ENCODE data around the gene AUTS2.

The AUTS2 gene

DNA sequence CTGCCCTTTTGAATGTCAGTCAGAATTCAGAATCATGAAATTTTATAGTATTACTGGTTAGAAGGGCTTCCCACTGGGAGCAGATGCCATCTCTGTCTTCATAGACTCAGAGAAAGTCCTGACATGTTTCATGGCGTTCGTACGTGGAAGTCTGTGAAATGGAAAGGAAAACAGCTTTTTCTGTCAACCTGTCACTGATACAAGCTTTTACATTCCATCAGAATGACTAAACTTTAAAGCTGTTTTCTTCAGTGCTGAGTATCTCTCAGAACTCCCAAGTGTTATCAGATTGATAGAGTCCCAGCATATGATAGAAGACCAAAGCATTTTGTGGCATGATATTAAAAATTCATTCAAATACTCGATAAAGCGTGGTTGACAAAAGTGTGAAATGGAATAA is 807.0 kb downstream of the AUTS2 start:
- Histone ChIP-seq H3K4me3 (ENCODE audit: low read length) (no peak overlapping the region), H4K8ac (ENCODE audit: low read depth, low read length) (no peak overlapping the region), H3K79me2 (ENCODE audit: control insufficient read depth, insufficient read depth, low read length) (no peaks in the 10 kb centered on the region), H3K9ac (ENCODE audit: low read length) (no peak overlapping the region), H3K4ac (ENCODE audit: low read depth, low read length) (no peak overlapping the region), H3K27ac (ENCODE audit: low read depth, low read length) (no peak overlapping the region), H3K4me2 (ENCODE audit: low read length) (no peak overlapping the region), H2BK5ac (ENCODE audit: low read length) (no peak overlapping the region), H3K36me3 (ENCODE audit: control insufficient read depth, insufficient read depth, low read length) (no peaks in the 10 kb centered on the region), H3K56ac (ENCODE audit: low read length) (no peak overlapping the region), H3K23ac (ENCODE audit: low read length) (no peak overlapping the region), H4K5ac (ENCODE audit: low read length) (no peak overlapping the region), H2BK15ac (replicated peaks; ENCODE audit: low read depth) (no peak overlapping the region), H3K79me1 (ENCODE audit: low read length) (no peaks in the 10 kb centered on the region), H3K4me1 (ENCODE audit: control insufficient read depth, low read depth, low read length) (peaks cover 2% of the 10 kb centered on the region), H3K27me3 (ENCODE audit: insufficient read depth, low read length, poor library complexity) (no peaks in the 10 kb centered on the region), H2BK120ac (ENCODE audit: low read depth, low read length) (no peak overlapping the region), H3K18ac (ENCODE audit: low read length) (no peak overlapping the region), H2AK5ac (ENCODE audit: low read length) (no peak overlapping the region)
- DNase-seq, result no peak
- no CpG with 5 or more reads among the region's 5 CpGs for WGBS (ENCODE audit: extremely low coverage, insufficient coverage, low lambda C conversion rate)

DNA sequence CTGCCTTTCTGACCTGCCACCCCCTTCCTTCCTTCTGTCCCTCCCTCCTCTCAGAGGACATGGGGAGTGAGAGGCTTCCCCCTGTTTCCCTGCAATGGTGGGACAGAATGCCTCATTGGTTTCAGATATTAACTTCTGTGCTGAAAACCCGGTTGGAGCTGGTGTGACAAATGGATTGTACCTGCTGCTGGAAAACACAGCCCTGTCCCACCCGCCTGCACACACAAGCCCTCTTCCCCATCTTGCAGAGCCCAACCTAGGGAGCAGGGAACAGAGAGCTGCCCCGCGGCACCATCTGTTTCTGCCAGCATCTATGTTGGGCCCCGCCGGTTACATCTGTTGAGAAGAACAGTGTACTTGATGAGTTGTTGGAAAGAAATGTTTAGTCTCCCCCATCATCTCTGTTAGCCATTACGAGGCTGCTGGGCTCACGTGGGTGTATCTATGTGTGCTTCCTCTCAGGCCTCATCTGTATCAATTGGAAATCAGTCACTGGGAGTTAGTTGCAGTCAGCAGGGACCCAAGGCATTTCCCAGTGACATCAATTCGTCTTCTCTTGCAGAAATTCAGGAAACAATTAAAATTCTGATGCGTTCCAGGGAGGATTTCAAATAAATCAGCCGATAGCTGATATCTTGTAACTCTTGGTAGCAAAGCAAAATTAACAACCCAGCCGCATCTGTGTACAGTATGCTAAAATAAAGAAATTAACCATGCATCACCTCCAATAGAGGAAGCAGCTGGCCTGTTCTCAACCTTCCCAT is 808.1 kb downstream of the AUTS2 start:
- H3K27ac ChIP-seq (ENCODE audit: low read depth, low read length), result no peak overlapping the region
- DNase-seq, result no peak
- H2BK15ac ChIP-seq (replicated peaks; ENCODE audit: low read depth), result no peak overlapping the region
- no peak overlapping the region for H2BK5ac ChIP-seq (ENCODE audit: low read length)
- no peak overlapping the region for H4K5ac ChIP-seq (ENCODE audit: low read length)
- H3K4ac ChIP-seq (ENCODE audit: low read depth, low read length), result no peak overlapping the region
- WGBS (ENCODE audit: extremely low coverage, insufficient coverage, low lambda C conversion rate), result no CpG with 5 or more reads among the region's 12 CpGs
- peaks cover 2% of the 10 kb centered on the region for H3K4me1 ChIP-seq (ENCODE audit: control insufficient read depth, low read depth, low read length)
- H3K56ac ChIP-seq (ENCODE audit: low read length), result no peak overlapping the region
- H3K23ac ChIP-seq (ENCODE audit: low read length), result no peak overlapping the region
- no peak overlapping the region for H3K9ac ChIP-seq (ENCODE audit: low read length)
- H3K79me2 ChIP-seq (ENCODE audit: control insufficient read depth, insufficient read depth, low read length), result no peaks in the 10 kb centered on the region
- no peak overlapping the region for H4K8ac ChIP-seq (ENCODE audit: low read depth, low read length)
- H3K4me2 ChIP-seq (ENCODE audit: low read length), result no peak overlapping the region
- no peak overlapping the region for H3K18ac ChIP-seq (ENCODE audit: low read length)
- no peaks in the 10 kb centered on the region for H3K27me3 ChIP-seq (ENCODE audit: insufficient read depth, low read length, poor library complexity)
- H3K36me3 ChIP-seq (ENCODE audit: control insufficient read depth, insufficient read depth, low read length), result no peaks in the 10 kb centered on the region
- H2BK120ac ChIP-seq (ENCODE audit: low read depth, low read length), result no peak overlapping the region
- H3K4me3 ChIP-seq (ENCODE audit: low read length), result no peak overlapping the region
- no peaks in the 10 kb centered on the region for H3K79me1 ChIP-seq (ENCODE audit: low read length)
- H2AK5ac ChIP-seq (ENCODE audit: low read length), result no peak overlapping the region

DNA sequence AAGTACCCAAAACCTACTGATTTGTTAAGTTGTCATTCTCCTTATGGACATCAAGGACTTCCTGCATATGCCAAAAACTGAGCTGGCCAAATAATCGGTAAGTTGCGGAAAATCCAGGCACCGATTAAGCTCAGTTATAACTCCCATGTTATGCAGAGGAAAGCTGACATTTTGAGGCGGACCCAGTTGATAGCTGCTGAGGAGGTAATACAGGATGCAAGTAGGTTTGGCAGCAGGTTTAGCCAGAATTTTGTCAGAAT is 808.6 kb downstream of the AUTS2 start:
- no peak overlapping the region for H4K5ac ChIP-seq (ENCODE audit: low read length)
- no peak overlapping the region for H2BK15ac ChIP-seq (replicated peaks; ENCODE audit: low read depth)
- no peak overlapping the region for H2AK5ac ChIP-seq (ENCODE audit: low read length)
- H3K27ac ChIP-seq (ENCODE audit: low read depth, low read length), result no peak overlapping the region
- H2BK120ac ChIP-seq (ENCODE audit: low read depth, low read length), result no peak overlapping the region
- no peaks in the 10 kb centered on the region for H3K36me3 ChIP-seq (ENCODE audit: control insufficient read depth, insufficient read depth, low read length)
- H3K4me3 ChIP-seq (ENCODE audit: low read length), result no peak overlapping the region
- H3K4me1 ChIP-seq (ENCODE audit: control insufficient read depth, low read depth, low read length), result peaks cover 2% of the 10 kb centered on the region
- H3K9ac ChIP-seq (ENCODE audit: low read length), result no peak overlapping the region
- no peak overlapping the region for H4K8ac ChIP-seq (ENCODE audit: low read depth, low read length)
- no peak overlapping the region for H3K56ac ChIP-seq (ENCODE audit: low read length)
- WGBS (ENCODE audit: extremely low coverage, insufficient coverage, low lambda C conversion rate), result no CpG with 5 or more reads among the region's 4 CpGs
- H2BK5ac ChIP-seq (ENCODE audit: low read length), result no peak overlapping the region
- H3K4me2 ChIP-seq (ENCODE audit: low read length), result no peak overlapping the region
- H3K27me3 ChIP-seq (ENCODE audit: insufficient read depth, low read length, poor library complexity), result no peaks in the 10 kb centered on the region
- no peaks in the 10 kb centered on the region for H3K79me1 ChIP-seq (ENCODE audit: low read length)
- no peaks in the 10 kb centered on the region for H3K79me2 ChIP-seq (ENCODE audit: control insufficient read depth, insufficient read depth, low read length)
- no peak for DNase-seq
- H3K23ac ChIP-seq (ENCODE audit: low read length), result no peak overlapping the region
- no peak overlapping the region for H3K4ac ChIP-seq (ENCODE audit: low read depth, low read length)
- H3K18ac ChIP-seq (ENCODE audit: low read length), result no peak overlapping the region

DNA sequence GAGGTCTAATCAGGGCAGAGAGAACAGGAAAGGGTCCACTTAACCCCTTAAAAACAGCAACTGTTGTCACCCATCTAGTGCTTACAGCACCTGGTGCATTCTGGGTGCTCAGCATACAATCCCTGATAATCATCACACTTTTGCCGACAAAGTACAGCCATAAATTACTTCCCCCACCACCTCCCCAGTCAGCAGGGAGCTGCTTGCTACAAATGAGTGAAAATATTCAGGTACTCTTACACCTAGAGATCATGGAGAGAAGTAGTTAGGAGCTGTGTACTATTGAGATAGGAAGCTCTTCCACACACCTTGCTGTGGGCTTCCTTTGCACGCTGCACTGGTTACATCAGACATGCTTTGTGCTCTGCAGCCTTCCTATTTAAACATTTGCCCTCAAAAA is 810.2 kb downstream of the AUTS2 start:
- H3K4ac ChIP-seq (ENCODE audit: low read depth, low read length), result no peak overlapping the region
- H2AK5ac ChIP-seq (ENCODE audit: low read length), result no peak overlapping the region
- H3K56ac ChIP-seq (ENCODE audit: low read length), result no peak overlapping the region
- no peak overlapping the region for H2BK120ac ChIP-seq (ENCODE audit: low read depth, low read length)
- no peak overlapping the region for H2BK5ac ChIP-seq (ENCODE audit: low read length)
- H3K27me3 ChIP-seq (ENCODE audit: insufficient read depth, low read length, poor library complexity), result no peaks in the 10 kb centered on the region
- no peaks in the 10 kb centered on the region for H3K79me1 ChIP-seq (ENCODE audit: low read length)
- no peak overlapping the region for H2BK15ac ChIP-seq (replicated peaks; ENCODE audit: low read depth)
- H3K9ac ChIP-seq (ENCODE audit: low read length), result no peak overlapping the region
- H3K18ac ChIP-seq (ENCODE audit: low read length), result no peak overlapping the region
- H3K27ac ChIP-seq (ENCODE audit: low read depth, low read length), result no peak overlapping the region
- H3K4me2 ChIP-seq (ENCODE audit: low read length), result no peak overlapping the region
- H3K23ac ChIP-seq (ENCODE audit: low read length), result no peak overlapping the region
- no peaks in the 10 kb centered on the region for H3K79me2 ChIP-seq (ENCODE audit: control insufficient read depth, insufficient read depth, low read length)
- H3K36me3 ChIP-seq (ENCODE audit: control insufficient read depth, insufficient read depth, low read length), result no peaks in the 10 kb centered on the region
- DNase-seq, result no peak
- H3K4me3 ChIP-seq (ENCODE audit: low read length), result no peak overlapping the region
- H3K4me1 ChIP-seq (ENCODE audit: control insufficient read depth, low read depth, low read length), result peaks cover 2% of the 10 kb centered on the region
- no CpG with 5 or more reads among the region's 2 CpGs for WGBS (ENCODE audit: extremely low coverage, insufficient coverage, low lambda C conversion rate)
- H4K8ac ChIP-seq (ENCODE audit: low read depth, low read length), result no peak overlapping the region
- no peak overlapping the region for H4K5ac ChIP-seq (ENCODE audit: low read length)

DNA sequence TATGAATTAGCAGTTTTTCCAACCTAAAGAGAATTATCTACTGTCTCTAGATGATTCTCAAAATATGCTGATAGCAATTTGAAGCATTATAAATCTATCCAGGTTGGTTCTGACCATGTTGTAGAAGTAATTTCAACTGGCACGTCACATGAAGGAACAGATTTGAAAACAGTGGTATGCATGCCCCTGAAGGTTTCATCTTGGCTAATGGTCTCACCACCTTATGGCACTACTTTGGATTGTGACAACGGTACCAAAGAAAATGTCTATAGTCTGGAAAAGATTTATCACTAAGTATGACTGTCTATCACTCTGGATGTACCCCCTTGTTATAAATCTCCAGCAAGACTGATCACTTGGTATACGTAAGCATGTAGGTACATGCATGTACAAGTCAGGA is 810.6 kb downstream of the AUTS2 start:
- H3K27me3 ChIP-seq (ENCODE audit: insufficient read depth, low read length, poor library complexity), result no peaks in the 10 kb centered on the region
- H2BK15ac ChIP-seq (replicated peaks; ENCODE audit: low read depth), result no peak overlapping the region
- no peak overlapping the region for H3K4me3 ChIP-seq (ENCODE audit: low read length)
- H3K27ac ChIP-seq (ENCODE audit: low read depth, low read length), result no peak overlapping the region
- DNase-seq, result no peak
- no peaks in the 10 kb centered on the region for H3K79me1 ChIP-seq (ENCODE audit: low read length)
- H3K4ac ChIP-seq (ENCODE audit: low read depth, low read length), result no peak overlapping the region
- H3K23ac ChIP-seq (ENCODE audit: low read length), result no peak overlapping the region
- H3K4me2 ChIP-seq (ENCODE audit: low read length), result no peak overlapping the region
- H3K18ac ChIP-seq (ENCODE audit: low read length), result no peak overlapping the region
- H2BK5ac ChIP-seq (ENCODE audit: low read length), result no peak overlapping the region
- H3K79me2 ChIP-seq (ENCODE audit: control insufficient read depth, insufficient read depth, low read length), result no peaks in the 10 kb centered on the region
- H4K5ac ChIP-seq (ENCODE audit: low read length), result no peak overlapping the region
- peaks cover 2% of the 10 kb centered on the region for H3K4me1 ChIP-seq (ENCODE audit: control insufficient read depth, low read depth, low read length)
- no peak overlapping the region for H4K8ac ChIP-seq (ENCODE audit: low read depth, low read length)
- WGBS (ENCODE audit: extremely low coverage, insufficient coverage, low lambda C conversion rate), result no CpG with 5 or more reads among the region's 3 CpGs
- H3K36me3 ChIP-seq (ENCODE audit: control insufficient read depth, insufficient read depth, low read length), result no peaks in the 10 kb centered on the region
- no peak overlapping the region for H2BK120ac ChIP-seq (ENCODE audit: low read depth, low read length)
- no peak overlapping the region for H2AK5ac ChIP-seq (ENCODE audit: low read length)
- no peak overlapping the region for H3K9ac ChIP-seq (ENCODE audit: low read length)
- no peak overlapping the region for H3K56ac ChIP-seq (ENCODE audit: low read length)

DNA sequence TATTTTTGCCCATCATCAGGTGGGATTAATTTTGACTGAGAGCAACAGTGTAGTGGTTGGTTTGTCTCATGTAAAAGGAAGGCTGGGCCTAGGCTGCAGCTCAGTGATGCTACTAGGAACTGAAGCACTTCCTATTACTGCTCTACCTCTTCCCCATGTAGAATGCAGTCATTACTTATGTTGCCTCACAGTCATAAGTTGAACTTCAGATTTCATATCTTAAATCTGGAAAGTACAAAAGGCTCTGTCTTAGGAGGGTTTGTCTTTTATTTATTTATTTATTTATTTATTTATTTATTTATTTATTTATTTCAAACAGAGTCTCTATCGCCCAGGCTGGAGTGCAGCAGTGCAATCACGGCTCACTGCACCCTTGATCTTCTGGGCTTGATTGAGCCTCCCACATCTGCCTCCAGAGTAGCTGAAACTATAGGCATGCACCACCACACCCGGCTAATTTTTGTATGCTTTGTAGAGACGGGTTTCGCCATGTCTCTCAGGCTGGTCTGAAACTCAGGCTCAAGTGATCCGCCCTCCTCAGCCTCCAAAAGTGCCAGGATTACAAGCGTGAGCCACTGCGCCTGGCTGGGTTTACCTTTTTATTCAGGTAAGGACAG is 812.0 kb downstream of the AUTS2 start:
- Histone ChIP-seq H3K4me2 (ENCODE audit: low read length) (no peak overlapping the region), H2BK5ac (ENCODE audit: low read length) (no peak overlapping the region), H3K79me1 (ENCODE audit: low read length) (no peaks in the 10 kb centered on the region), H3K18ac (ENCODE audit: low read length) (no peak overlapping the region), H3K9ac (ENCODE audit: low read length) (no peak overlapping the region), H4K8ac (ENCODE audit: low read depth, low read length) (no peak overlapping the region), H3K36me3 (ENCODE audit: control insufficient read depth, insufficient read depth, low read length) (no peaks in the 10 kb centered on the region), H3K56ac (ENCODE audit: low read length) (no peak overlapping the region), H3K23ac (ENCODE audit: low read length) (no peak overlapping the region), H2AK5ac (ENCODE audit: low read length) (no peak overlapping the region), H3K4me1 (ENCODE audit: control insufficient read depth, low read depth, low read length) (peaks cover 2% of the 10 kb centered on the region), H2BK15ac (replicated peaks; ENCODE audit: low read depth) (no peak overlapping the region), H3K4ac (ENCODE audit: low read depth, low read length) (no peak overlapping the region), H3K27me3 (ENCODE audit: insufficient read depth, low read length, poor library complexity) (no peaks in the 10 kb centered on the region), H3K4me3 (ENCODE audit: low read length) (no peak overlapping the region), H4K5ac (ENCODE audit: low read length) (no peak overlapping the region), H3K27ac (ENCODE audit: low read depth, low read length) (no peak overlapping the region), H3K79me2 (ENCODE audit: control insufficient read depth, insufficient read depth, low read length) (no peaks in the 10 kb centered on the region), H2BK120ac (ENCODE audit: low read depth, low read length) (no peak overlapping the region)
- no peak for DNase-seq
- no CpG with 5 or more reads among the region's 8 CpGs for WGBS (ENCODE audit: extremely low coverage, insufficient coverage, low lambda C conversion rate)

Data from mesendoderm (in vitro differentiated cells).